ENCODE measurements around the gene PARP4.
A peak's percentile ranks its signal among the peaks of the same experiment; 100 is the strongest.
"Not testable (repeated sequence)": the region's sequence is repeated elsewhere in the genome, so short reads cannot be mapped to it uniquely, and the experiment has no call there.

PARP4 gene

DNA sequence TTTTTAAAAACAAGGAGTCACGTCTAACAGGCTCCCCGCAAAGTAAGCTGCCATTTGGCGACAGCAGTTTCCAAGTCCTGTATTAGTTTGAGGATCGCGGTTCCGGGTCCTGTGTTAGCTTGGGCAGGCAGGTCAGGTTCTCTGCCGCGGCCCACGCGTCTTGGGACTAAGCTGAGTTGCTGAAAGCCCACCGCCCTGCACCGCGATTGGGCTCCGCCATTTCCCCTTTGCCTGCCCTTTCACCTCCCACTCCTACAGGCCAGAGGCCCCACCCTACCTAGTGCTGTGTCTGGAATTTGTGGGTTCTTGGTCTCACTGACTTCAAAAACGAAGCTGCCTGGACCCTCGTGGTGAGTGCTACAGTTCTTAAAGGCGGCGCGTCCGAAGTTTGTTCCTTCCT, 6.8 kb downstream of the PARP4 start:
- no peak for DNase-seq (ENCODE audit: low spot score)

DNA sequence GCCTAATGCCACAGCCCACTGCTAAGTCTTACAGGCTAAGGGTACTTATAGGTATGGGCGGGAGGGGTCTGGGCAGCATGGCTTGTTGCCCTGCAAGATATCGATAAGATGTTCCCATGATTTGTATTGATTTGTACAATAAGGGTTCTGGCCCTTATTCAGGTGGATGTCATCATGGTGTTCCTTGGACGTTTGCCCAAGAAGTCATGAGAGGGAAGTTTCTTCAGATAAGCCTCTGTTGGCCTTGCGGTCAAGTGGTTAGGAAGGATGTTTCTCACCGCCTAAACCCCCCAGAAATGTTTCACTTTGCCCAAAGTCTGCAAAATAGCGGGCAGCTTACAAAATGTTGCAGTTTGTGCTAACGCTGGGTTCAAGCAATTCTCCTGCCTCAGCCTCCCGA, 7.3 kb downstream of the PARP4 start:
- no peak for DNase-seq (ENCODE audit: low spot score)

DNA sequence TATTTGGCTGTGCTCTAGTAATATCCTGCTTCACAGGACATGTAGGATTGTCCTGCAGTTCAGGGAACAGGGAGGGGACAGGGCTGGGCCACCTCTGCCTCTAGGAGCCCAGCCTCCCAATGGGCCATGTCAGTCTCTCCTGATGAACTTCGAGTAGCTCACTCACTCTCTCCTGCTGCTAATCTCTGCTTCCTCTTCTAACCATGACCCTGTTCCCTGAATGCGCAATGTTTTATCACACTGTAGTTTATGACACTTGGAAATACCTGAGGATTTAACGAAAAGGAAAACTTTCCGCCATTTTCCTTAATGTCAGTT, 9.2 kb downstream of the PARP4 start:
- DNase-seq (ENCODE audit: low spot score), result no peak

DNA sequence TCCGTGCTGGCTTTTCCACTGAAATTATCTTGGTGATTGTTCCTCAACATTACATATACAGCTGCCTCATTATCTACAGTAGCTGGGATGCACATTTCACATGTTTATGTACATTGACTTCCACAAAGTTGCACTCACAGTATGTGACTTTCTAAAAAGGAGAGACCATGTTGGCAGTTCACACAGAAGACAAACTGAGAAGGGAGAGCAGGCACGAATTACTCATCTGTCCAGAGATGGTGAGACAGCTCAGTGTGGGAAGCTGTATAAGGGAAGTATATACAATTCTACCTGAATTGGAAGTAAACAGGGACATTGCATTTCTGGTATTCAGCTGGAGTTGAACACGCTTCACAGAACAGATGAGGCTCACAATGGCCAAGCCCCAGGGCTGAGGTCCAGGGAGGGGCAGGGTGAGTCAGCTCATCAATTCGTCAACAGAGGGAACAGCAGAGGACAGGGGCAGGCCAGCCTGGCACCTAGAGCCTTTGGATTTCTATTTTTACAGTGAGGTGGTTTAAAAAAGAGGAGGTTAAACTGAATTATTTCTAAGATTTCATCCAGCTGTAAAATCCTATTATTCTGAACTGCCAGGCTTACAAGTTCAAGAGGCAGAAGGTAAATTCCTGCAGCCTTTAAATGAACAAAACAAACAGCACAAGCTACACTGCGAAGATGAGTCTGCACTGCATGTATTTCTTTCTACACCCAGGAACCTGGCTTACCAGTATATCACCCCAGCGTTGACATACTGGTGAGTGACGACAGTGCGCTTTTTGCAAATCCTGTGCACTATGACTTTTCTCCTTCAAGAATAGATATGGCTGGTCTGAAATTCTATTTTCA, 9.8 kb downstream of the PARP4 start:
- peak; percentile 24 for DNase-seq (ENCODE audit: low spot score)

DNA sequence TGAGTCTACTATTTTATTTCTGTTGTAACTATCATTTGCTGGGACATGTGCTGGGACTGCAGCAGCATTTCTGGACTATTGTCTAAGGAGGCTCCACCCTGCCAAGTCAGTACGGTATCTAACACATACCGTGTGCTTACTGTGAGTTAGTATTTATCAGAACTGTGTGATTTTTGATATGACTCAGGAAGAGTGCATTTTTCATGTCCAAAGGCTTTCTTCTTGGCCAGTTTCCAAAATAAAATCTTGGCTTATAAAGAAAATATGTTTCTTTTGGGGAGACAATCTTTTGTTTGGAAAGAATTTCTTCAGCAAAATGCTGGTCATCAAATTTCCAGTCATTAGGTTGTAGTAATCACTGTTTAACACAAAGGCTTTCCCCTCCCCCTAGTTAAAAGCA, 11.6 kb downstream of the PARP4 start:
- no peak for DNase-seq (ENCODE audit: low spot score)

DNA sequence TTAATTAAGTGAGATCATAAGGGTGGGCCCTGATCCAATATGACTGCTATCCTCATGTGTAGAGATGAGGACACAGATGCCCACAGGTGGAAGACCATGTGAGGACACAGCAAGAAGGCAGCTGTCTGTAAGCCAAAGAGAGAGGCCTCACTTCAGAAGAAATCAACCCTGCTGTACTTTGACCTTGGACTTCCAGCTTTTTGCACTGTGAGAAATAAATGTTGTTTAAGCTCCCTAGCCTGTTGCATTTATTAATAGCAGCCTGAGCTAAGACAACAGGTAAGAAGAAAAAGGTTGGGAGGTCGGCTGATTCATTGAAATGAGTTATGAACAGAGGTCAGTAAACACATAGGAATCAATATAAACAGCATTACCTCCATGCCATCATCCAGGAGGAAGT, 14.8 kb downstream of the PARP4 start:
- no peak for DNase-seq (ENCODE audit: low spot score)

DNA sequence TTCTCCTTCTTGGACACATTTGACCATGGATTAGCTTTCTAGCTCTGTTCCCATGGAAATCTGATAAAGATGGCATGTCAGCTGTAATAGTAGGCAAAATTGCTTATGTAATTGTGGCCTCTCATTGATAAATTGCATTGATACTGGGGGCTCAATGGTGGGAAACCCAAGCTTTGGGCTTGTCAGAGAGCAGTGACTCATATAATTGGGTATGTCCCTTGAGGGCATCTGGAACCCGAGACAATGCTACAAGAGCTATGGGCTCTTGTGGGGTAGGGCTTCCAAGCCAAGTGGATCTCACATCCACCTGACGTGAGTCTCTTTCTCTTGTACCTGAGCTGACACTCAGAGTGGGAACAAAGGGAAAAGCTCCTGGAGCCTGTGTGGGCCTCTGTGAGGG, 16.3 kb downstream of the PARP4 start:
- not testable (repeated sequence) for DNase-seq (ENCODE audit: low spot score)

DNA sequence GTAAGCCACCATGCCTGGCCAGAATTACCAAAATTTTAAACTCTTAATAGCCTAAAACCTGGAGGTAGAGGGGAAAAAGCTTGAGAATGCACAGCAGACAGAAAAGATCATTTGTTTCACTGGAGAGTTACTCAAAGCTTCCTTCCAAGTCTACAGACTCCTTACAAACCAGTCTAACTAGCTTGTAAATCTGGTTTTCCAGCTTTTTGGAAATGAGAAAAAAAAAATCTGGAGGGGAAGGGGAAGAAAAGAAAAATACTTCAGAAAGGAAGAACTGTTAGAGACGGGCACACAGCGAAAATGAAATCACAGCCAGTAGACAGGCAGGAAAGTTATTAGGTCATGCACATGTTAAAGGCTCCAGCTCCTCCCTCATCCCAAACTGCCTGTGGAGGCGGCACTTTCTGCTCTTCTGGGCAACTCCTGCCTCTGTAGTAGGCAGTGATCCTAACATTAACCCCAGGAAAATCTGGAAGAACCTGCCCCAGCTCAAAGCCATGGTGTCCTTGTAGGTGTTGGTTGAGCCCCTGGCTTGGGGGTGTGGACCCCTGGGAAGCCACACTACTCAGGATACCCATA, 17.3 kb downstream of the PARP4 start:
- DNase-seq (ENCODE audit: low spot score), result peak; percentile 6

DNA sequence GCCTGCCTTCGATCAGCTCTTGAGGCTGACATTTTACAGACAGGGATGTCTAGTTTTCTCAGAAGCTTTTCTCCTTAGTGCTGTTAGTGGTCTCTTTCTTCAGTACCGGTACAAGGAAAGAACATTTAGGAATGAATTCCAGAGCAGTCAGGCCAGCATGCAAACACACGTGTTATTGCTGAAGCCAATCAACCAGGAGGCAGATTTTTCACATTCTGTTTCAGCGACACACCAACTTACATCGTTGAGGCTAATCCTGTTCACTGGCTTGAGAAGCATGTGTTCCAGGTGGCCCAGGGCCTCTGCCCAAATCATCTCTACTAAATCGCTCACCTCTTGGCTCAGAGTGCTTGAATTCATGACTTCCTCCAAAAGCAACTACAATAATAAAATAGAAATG, 19.2 kb downstream of the PARP4 start:
- DNase-seq (ENCODE audit: low spot score), result no peak

DNA sequence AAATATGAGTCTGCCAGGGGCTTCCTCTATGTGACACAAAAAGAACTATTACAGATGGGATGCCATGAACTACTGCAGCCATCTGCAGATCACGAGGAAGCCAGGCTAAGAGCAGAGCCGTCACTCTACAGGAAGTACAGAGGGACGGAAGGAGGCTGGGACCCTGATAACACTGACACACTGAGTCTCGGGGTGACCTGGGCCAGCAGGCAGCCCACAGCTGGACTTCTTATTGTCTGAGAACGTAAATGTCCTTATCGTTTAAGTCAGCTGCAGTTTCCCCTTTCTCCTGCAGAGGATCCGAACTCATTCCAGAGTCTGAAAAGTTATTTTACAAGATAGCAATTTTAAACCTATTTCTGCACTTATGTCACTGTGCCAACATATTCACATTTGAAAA, 20.7 kb downstream of the PARP4 start:
- DNase-seq (ENCODE audit: low spot score), result no peak

DNA sequence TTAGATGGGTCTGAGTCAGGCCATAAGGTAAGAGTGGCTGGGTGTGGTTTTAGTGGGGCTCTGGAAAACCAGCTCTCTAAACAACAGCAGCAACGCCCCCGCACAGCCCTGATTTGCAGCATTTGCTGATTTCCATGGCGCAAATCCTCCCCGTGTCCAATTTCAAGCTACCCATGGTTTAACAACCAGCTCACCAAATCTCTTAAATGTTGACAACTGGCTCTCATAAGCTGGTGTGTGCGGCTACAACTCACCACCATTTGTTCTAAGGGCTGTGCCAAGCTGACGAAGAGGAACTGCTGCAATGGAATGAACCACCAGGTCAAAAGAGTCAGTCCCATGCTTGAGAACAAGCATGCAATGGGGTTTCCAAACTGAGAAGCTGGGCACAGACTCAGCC, 22.9 kb downstream of the PARP4 start:
- no peak for DNase-seq (ENCODE audit: low spot score)

DNA sequence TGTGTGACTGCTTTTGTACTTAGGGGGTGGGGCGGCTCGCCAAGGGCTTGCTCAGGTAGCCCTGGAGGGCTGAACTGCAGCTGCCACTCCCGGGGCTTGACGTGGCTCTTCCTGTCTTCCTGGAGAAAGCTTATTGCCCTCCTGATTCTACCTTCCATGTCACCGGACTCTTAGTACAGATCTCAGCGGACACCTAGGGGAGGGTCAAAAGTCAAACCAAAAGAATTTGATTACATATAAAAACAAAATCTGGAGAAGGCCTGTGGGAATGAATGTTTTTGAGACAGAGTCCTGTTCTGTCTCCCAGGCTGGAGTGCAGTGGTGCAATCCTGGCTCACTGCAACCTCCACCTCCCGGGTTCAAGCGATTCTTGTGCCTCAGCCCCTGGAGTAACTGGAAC, 24.5 kb downstream of the PARP4 start:
- DNase-seq (ENCODE audit: low spot score), result not testable (repeated sequence)

DNA sequence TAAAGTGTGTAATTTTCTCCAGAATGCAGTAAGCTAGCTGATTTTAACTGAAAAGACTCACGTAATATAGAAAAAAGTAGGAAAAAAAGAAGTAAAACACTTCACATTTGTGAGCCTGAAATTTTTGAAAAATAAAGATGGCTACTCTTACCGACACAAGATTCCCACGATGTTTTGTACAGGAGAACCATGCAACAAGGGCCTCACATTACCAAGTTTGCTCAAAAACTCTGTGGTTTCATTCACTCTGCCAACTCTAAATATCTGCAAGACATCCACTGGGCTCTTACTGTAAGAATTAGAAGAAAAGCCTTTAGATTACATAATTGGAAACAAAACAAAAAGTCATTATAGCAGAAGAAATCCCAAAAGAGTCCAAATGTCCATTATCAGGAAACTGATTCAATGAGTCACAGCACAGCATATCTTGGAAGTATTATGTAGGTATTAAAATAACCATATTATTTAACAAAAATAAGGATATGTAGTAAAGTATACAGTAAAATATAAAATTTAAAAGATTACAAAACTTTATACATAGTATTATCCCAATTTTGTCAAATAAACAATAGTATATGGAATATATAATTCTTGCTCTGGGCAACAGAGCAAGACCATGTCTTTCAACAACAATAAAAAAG, 26.4 kb downstream of the PARP4 start:
- DNase-seq (ENCODE audit: low spot score), result not testable (repeated sequence)

DNA sequence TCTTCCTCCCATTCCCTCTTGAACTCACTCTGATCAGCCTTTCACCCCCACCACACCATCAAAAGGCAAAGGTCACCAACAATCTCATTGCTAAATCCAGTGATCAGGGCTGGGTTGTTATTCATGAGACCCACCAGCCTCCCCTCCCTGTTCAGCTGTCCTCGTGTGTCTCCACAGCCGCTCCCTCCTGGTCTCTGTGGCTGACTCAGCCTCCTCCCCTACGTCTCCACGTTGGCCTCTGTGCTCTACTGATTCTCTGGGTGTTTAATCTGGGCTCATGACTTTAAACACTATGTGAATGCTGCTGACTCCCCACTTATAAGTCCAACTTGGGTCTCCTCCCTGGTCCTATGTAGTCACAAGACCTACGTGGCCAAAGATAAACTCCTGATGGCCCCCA, 38.9 kb downstream of the PARP4 start:
- DNase-seq (ENCODE audit: low spot score), result no peak

DNA sequence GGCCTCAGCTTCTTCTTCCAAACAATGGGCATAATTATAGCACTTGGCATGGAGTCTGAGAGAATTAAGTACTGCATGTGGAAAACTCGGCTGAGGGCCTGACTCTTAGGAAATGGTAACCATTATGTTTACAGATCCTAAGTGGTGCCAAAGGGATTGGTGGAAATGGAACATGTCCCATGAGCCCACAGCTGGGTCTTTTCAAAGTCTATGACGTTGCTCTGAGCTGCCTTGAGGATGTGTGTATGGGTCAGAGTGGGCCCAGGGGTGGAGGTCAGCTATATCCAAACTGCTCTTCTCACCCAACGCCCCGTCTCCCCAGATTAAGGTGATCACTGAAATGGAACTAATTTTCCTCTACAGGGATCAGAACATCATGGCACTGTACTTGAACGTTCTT, 40.4 kb downstream of the PARP4 start:
- not testable (repeated sequence) for DNase-seq (ENCODE audit: low spot score)

DNA sequence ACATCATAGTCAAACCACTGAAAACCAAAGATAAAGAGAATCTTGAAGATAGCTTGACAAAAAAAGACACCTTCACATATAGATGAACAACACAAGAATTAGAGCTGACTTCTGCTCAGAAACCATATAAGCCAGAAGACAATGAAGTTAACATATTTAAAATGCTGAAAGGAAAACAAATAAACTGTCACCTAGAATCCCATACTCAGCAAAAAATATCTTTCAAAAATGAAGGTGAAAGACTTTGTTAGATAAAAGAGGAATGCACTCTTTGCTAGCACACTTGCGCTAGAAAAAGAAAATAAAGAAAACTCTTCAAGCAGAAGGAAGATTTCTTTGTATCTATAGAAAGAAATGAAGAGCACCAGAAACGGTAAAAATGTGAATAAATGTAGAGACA, 49.5 kb downstream of the PARP4 start:
- no peak for DNase-seq (ENCODE audit: low spot score)

DNA sequence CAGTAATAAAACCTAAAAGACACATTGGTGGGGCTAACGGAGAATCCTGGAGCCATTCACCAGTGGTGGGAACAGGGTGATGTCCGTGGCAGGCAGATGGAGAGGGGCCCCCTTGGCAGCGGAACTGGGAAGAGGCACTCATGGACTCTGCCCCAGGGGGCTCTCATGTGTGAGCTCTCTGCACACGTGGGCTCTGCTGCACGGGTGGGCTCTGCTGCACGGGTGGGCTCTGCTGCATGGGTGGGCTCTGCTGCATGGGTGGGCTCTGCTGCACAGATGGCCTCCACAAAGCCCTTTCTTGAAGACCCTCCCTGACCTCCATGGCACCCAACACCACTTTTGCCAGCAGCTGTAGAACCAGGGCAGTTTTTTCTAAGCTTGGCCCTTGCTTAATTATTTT, 52.3 kb downstream of the PARP4 start:
- DNase-seq (ENCODE audit: low spot score), result no peak

DNA sequence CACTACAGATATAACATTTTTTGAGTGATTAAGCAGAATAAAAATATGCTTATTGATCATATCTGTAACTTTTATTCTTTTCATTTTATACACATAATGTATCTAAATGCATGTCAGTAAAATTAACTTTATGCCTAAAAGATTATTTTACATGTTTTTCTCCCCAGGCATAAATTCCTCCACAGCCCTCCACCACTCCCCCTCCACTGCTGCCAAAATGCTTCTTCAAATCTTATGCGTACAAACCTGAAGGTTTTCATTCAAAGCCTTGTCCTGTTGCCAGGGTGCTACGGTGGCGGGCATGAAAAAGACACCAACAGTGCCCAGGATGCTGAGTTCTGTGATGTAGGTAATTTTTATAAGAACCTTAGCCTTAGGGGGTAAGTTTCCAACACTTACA, 52.9 kb downstream of the PARP4 start:
- DNase-seq (ENCODE audit: low spot score), result no peak

DNA sequence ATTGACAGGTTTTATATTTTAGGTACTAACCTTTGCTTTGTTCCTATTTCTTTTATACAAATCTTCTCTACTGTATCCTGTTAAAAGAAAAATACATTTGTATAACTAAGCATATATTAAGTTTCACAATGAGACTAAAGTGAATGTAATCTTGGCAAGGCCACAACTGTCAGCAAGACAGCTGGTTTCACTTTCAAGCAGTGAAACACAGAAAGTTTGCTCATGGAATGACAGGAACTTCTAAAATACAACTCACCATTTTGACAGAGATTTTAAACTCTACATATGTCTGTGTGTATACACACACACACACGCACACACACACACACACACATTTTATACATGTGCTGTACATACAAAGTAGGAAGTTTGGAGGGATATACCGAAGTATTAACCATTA, 53.3 kb downstream of the PARP4 start:
- DNase-seq (ENCODE audit: low spot score), result no peak

DNA sequence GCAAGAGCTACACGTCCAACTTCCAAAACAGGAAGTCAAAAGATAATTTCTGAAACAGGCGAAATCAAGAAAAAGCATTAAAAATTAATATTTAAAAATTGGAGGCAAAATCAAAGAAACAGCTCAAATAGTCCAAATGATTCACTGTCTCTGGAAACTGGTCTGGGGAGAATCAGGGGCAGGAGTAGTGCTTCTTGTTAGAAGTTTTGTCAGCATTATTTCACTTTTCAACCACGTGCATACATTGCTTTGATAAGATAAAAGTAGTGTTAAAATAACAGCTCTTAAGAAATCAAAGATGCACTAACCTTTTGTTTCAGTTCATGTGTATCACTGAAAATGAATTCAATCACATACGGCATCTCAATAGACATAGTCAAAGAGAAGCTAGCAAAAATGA, 53.8 kb downstream of the PARP4 start:
- no peak for DNase-seq (ENCODE audit: low spot score)

DNA sequence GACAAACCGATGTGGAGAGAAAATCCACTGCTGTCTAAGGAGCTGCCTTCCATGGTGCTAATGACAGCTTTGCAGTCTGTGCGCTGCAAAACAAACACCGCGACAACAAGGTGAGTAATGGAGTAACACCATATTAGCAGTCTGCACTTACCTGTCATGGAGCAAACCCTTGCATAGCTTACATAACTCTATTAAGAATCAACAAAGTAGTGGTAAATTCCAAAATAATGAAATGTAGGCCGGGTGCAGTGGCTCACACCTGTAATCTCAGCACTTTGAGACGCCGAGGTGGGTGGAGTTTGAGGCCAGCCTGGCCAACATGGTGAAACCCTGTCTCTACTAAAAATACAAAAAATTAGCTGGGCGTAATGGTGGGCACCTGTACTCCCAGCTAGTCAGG, 56.2 kb downstream of the PARP4 start:
- no peak for DNase-seq (ENCODE audit: low spot score)

DNA sequence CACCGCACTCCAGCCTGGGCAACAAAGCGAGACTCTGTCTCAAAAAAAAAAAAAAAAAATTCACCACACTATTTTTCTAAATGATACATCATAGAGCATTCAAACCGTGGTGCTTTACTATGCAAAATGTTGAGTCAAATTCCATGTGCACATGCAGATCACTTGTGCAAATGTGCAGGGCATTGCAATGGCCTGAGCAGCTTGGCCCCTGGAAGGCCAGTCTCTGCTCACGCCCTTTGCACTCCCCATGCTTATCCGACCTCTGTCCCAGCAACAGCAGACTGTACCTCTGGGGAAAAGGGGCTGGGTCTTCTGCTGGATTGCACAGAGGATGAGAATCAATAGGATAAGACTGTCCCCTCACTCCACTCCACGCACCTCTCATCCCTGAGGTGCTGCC, 58.5 kb downstream of the PARP4 start:
- DNase-seq (ENCODE audit: low spot score), result no peak

DNA sequence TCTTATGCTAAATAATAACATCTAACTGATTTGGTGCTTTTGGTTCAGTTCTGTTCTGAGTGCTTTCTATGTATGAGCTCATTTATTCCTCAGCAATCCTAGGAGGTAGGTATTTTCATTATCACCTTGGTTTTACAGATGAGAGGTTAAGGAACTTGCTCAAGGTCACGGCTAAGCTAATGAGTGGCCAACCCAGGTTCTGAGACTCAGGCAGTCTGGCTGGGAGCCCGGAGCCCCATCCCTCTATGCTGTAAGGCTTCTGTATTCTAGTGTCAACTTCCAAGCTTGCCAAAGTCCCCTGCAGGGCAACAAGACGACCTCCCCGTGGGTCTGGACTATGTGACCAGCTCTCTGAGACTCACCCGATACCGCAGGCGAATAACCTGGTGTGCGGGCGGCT, 60.5 kb downstream of the PARP4 start:
- DNase-seq (ENCODE audit: low spot score), result no peak

DNA sequence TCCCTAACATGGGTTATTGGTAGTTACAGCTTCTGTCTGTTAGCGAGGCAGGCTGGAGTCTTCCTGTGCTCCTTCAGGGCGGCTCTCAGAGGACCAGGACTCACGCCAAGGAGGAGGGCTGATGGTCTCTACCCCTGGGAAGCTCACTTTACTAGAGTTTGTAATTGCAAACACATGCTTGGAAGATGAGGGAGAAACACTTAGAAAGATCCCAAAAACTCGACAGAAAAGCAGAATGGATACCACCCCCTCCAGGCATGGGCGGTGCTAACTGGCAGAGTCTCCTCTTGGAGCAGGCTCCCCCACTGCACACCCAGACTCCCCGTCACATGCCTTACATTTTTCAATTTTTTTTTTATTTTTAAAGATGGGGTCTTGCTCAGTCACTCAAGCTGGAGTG, 62.0 kb downstream of the PARP4 start:
- DNase-seq (ENCODE audit: low spot score), result no peak

Measured in iPS-NIHi11 (cell line).